A549 (cell line): Measurements from ENCODE around the gene SEC14L3. TPM values are rescaled to one million over a fixed set of nuclear protein-coding genes. Genes with fewer than 3 reads are reported as not detected.
A peak's percentile ranks its signal among the peaks of the same experiment; 100 is the strongest.

Source experiments
- ATAC-seq, 2 experiments: fragments of 200-7000 bp in 1 of 2; fragments of >200 bp in 1 of 2; cut with Nextera tagmentation in 1 of 2; cut with Tn5 transposase in 1 of 2; 3 replicates each; pipeline versions ENCODE4 v1.8.0 to v1.9.1; 2018 to 2020; ENCODE audit warnings: mild to moderate bottlenecking in 1 of 2, moderate library complexity in 1 of 2
- CTCF ChIA-PET: fragments of 300-600 bp; sonication (Branson Sonifier 250); formaldehyde crosslinking; extraction: SDS; loops from one replicate; lab custom pipeline; 2021; ENCODE audit warnings: antibody characterized with exemption, inconsistent platforms; lab: Yijun Ruan, JAX
- POLR2A ChIA-PET: fragments of 350-600 bp; formaldehyde crosslinking; extraction: SDS; loops from one replicate; lab custom pipeline; 2021; ENCODE audit warnings: antibody characterized with exemption, inconsistent platforms; lab: Yijun Ruan, JAX
- DNase-seq, 2 experiments: peaks; one replicate each; pipeline versions ENCODE4 v3.0.0 to v3.0.0-alpha.2; 2011 to 2016; ENCODE audit warnings: low read depth in 1 of 2, low spot score in 1 of 2
- FAIRE-seq: peaks from 2 replicates; lab custom pipeline; 2011; peaks lifted over from hg19 to GRCh38; lab: Jason Lieb, UNC
- H3K27ac ChIP-seq, 2 experiments: fragments of >200 bp; sonication (Bioruptor Twin); formaldehyde crosslinking; 3 replicates each; pipeline ENCODE4 v1.5.1; 2016 to 2017
- H3K4me1 ChIP-seq: fragments of >200 bp; sonication (Bioruptor Twin); formaldehyde crosslinking; 3 replicates; pipeline ENCODE4 v1.6.1; 2016
- H3K4me2 ChIP-seq: fragments of >200 bp; sonication (Bioruptor Twin); formaldehyde crosslinking; 3 replicates; pipeline ENCODE4 v1.6.1; 2016
- H3K4me3 ChIP-seq: fragments of >200 bp; sonication (Bioruptor Twin); formaldehyde crosslinking; 3 replicates; pipeline ENCODE4 v1.5.1; 2016
- H3K9me3 ChIP-seq: fragments of >200 bp; sonication (Bioruptor Twin); formaldehyde crosslinking; 3 replicates; pipeline ENCODE4 v1.6.1; 2016
- CBX8 ChIP-seq: fragments of 200-600 bp; sonication (generic); IDR thresholded peaks from 2 replicates; pipeline ENCODE4 v1.6.1; 2016
- ELK1 ChIP-seq: fragments of 150-350 bp; IDR thresholded peaks from 2 replicates; pipeline ENCODE4 v1.6.1; 2014; ENCODE audit warnings: low read depth, mild to moderate bottlenecking, low read length
- HDAC2 ChIP-seq: fragments of 200-600 bp; sonication (generic); IDR thresholded peaks from 2 replicates; pipeline ENCODE4 v1.6.1; 2016
- HEYL ChIP-seq: fragments of 250-450 bp; sonication (Bioruptor Pico); IDR thresholded peaks from 2 replicates; pipeline ENCODE4 v1.8.0; 2021; ENCODE audit warnings: mild to moderate bottlenecking, moderate library complexity
- HMGXB4 ChIP-seq: fragments of 250-450 bp; sonication (Bioruptor Pico); IDR thresholded peaks from 2 replicates; pipeline ENCODE4 v1.5.0; 2021; ENCODE audit warnings: mild to moderate bottlenecking, moderate library complexity, borderline replicate concordance
- MAX ChIP-seq: IDR thresholded peaks from 2 replicates; pipeline ENCODE4 v1.6.1; 2012
- NR3C1 ChIP-seq: fragments of >200 bp; sonication (Bioruptor Twin); formaldehyde crosslinking; IDR thresholded peaks from 3 replicates; pipeline ENCODE4 v1.6.1; 2017
- PHF8 ChIP-seq: fragments of 200-600 bp; sonication (generic); IDR thresholded peaks from 2 replicates; pipeline ENCODE4 v1.6.1; 2016; ENCODE audit warnings: low read depth, mild to moderate bottlenecking, antibody characterized with exemption, moderate library complexity, borderline replicate concordance
- POLR2AphosphoS2 ChIP-seq: conservative IDR thresholded peaks from 2 replicates; pipeline ENCODE4 v1.6.1; 2012; ENCODE audit warnings: low read length, improper control_type of control experiment, inconsistent platforms
- RAD21 ChIP-seq, 2 experiments: fragments of >200 bp in 1 of 2; sonication (Bioruptor Twin) in 1 of 2; formaldehyde crosslinking in 1 of 2; IDR thresholded peaks in 1 of 2; conservative IDR thresholded peaks in 1 of 2; 2 replicates in 1 of 2; 3 replicates in 1 of 2; pipeline ENCODE4 v1.6.1; 2012 to 2018; ENCODE audit warnings: inconsistent platforms in 1 of 2
- RNF2 ChIP-seq: fragments of 200-600 bp; sonication (generic); IDR thresholded peaks from 2 replicates; pipeline ENCODE4 v1.6.1; 2016; ENCODE audit warnings: low read depth, mild to moderate bottlenecking, antibody characterized with exemption, moderate library complexity, borderline replicate concordance
- SMC3 ChIP-seq: fragments of >200 bp; sonication (Bioruptor Twin); formaldehyde crosslinking; IDR thresholded peaks from 3 replicates; pipeline ENCODE4 v1.6.1; 2018; ENCODE audit warnings: inconsistent platforms
- TFCP2L1 ChIP-seq: fragments of 250-450 bp; sonication (Bioruptor Pico); IDR thresholded peaks from 2 replicates; pipeline ENCODE4 v1.5.0; 2021; ENCODE audit warnings: mild to moderate bottlenecking
- USF2 ChIP-seq: fragments of 450-650 bp; IDR thresholded peaks from 2 replicates; pipeline ENCODE4 v1.6.1; 2014; ENCODE audit warnings: antibody characterized with exemption
- ZFP36 ChIP-seq: fragments of 450-650 bp; IDR thresholded peaks from 2 replicates; pipeline ENCODE4 v1.6.1; 2014; ENCODE audit warnings: borderline replicate concordance; ENCODE audit not compliant: partially characterized antibody
- WGBS: methylation state at CpG from one replicate; pipeline ENCODE4 v1.1.6; 2017; ENCODE audit errors: missing lambda C conversion rate; 5-methylcytosine and 5-hydroxymethylcytosine counted together
- polyA plus RNA-seq, 4 experiments: library from polyadenylated mRNA; depleted of rRNA in 3 of 4; stranded (reverse); fragments of >200 nt; fragmentation: RNase III in 1 of 4; extraction: RNeasy Plus Mini Kit Qiagen cat#74134 plus additional on column Dnase treatment in 1 of 4; gene quantifications; 2 replicates in 3 of 4; 3 replicates in 1 of 4; pipeline ENCODE4 v1.2.3, GENCODE V29; 2011 to 2017
- TF ChIP-seq, protein P1 (sequence below): fragments of >200 bp; sonication (Bioruptor Twin); formaldehyde crosslinking; IDR thresholded peaks from 3 replicates; pipeline ENCODE4 v1.5.1; 2016
- TF ChIP-seq, protein P2 (sequence below): IDR thresholded peaks from 2 replicates; pipeline ENCODE4 v1.6.1; 2012; ENCODE audit warnings: low read depth, borderline replicate concordance
- TF ChIP-seq, protein P3 (sequence below): fragments of >200 bp; sonication (Bioruptor Twin); formaldehyde crosslinking; IDR thresholded peaks from 3 replicates; pipeline ENCODE4 v1.6.1; 2016

SEC14L3 gene
- polyA plus RNA-seq, 2 of the 4 experiments (the other 2 are of a cell fraction): 0.04 TPM; not detected in 1

DNA sequence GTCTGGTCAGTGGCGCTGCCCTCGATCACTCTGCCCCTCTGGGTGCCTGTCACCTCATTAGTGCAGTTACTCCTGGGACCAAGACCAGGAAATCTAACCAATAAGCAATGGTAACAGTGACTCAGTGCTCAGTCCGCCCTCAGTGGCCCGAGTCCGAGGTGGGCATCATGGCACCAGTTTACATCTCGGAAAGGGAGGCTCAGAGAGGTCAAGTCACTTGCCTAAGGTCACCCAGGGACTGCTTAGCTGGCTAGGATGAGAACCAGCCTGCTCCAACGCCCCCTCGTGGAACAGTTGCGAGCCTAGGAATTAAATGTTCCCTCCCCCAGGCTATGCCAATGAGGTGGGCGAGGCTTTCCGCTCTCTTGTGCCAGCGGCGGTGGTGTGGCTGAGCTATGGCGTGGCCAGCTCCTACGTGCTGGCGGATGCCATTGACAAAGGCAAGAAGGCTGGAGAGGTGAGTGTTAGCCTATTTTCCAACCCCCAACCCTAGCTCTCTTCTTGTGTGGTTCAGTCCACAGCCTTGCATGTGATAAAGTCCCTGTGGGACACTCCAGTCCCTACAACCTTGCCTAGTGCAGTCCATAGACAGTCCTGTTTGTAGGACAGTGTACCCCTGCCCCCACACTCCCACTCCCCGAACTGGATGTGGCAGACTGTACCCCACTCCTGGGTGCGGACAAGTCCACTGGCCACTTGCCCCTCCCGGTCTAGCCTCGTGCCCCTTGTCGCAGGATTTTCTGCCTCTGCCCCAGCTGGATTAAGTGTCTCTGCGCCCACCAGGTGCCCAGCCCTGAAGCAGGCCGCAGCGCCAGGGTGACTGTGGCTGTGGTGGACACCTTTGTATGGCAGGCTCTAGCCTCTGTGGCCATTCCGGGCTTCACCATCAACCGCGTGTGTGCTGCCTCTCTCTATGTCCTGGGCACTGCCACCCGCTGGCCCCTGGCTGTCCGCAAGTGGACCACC, 45.1 kb downstream of the SEC14L3 start:
- Histone ChIP-seq H3K4me3 (peak overlapping the region; percentile 68), H3K27ac (peak overlapping the region; percentile 97), H3K4me2 (peak overlapping the region; percentile 90), H3K4me1 (peaks cover 19% of the 10 kb centered on the region), H3K9me3 (no peaks in the 10 kb centered on the region)
- DNase-seq: peak; percentile 71 to 89
- peak; percentile 21 to 50 for ATAC-seq
- 64% methylated on average over 20 of the region's 29 CpGs for WGBS
- FAIRE-seq: no peak
- ChIA-PET POLR2A (interaction anchor here (0.8 kb wide), 1 partner anchor 30 kb away, joined by 3 read pairs; the partner anchor contains the start of gene SEC14L2), CTCF (interaction anchor here (0.7 to 3.9 kb wide), 9 partner anchors 12 to 162 kb away, joined by 3 to 17 read pairs (median 6); partner anchors contain the start of gene CASTOR1)
- TF ChIP-seq MAX (peak; percentile 45; the same call in 1 of the 2 replicates), SMC3 (peak; percentile 48; the same call in 2 of the 3 replicates), ELK1 (no peak), ZFP36 (peak; percentile 95), RAD21 (conservative IDR thresholded peaks at IDR 0.05 in 1 of 2, IDR thresholded peaks at IDR 0.05 in 1 of 2) (peak; percentile 46 to 48), HEYL (CRISPR knock-in tag) (no peak), TFCP2L1 (CRISPR knock-in tag) (peak; percentile 35; the same call in 1 of the 2 replicates)
- TF ChIP-seq, protein P1, sequence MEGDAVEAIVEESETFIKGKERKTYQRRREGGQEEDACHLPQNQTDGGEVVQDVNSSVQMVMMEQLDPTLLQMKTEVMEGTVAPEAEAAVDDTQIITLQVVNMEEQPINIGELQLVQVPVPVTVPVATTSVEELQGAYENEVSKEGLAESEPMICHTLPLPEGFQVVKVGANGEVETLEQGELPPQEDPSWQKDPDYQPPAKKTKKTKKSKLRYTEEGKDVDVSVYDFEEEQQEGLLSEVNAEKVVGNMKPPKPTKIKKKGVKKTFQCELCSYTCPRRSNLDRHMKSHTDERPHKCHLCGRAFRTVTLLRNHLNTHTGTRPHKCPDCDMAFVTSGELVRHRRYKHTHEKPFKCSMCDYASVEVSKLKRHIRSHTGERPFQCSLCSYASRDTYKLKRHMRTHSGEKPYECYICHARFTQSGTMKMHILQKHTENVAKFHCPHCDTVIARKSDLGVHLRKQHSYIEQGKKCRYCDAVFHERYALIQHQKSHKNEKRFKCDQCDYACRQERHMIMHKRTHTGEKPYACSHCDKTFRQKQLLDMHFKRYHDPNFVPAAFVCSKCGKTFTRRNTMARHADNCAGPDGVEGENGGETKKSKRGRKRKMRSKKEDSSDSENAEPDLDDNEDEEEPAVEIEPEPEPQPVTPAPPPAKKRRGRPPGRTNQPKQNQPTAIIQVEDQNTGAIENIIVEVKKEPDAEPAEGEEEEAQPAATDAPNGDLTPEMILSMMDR: peak; percentile 58

- H3K4me1 ChIP-seq: peaks cover 28% of the 10 kb centered on the region
- H3K9me3 ChIP-seq: no peaks in the 10 kb centered on the region
- CTCF ChIA-PET: interaction anchor here (0.7 to 3.9 kb wide), 8 partner anchors 13 to 138 kb away, joined by 3 to 17 read pairs (median 6); partner anchors contain the start of gene CASTOR1
- H3K4me3 ChIP-seq: peak within 1 kb of the TSS; percentile 68
- WGBS: 2% methylated on average over 31 of the region's 61 CpGs
- peak within 1 kb of the TSS; percentile 97 for H3K27ac ChIP-seq
- peak; percentile 16 to 37; a peak in 5 of 6 replicates for ATAC-seq
- POLR2A ChIA-PET: interaction anchor here (0.7 to 1.8 kb wide), 3 partner anchors 13 to 142 kb away, joined by 3 to 5 read pairs (median 5); partner anchors contain the start of gene SEC14L2
- DNase-seq: peak; percentile 44 to 64
- no peak for FAIRE-seq
- peak within 1 kb of the TSS; percentile 90 for H3K4me2 ChIP-seq
- TF ChIP-seq USF2: no peak
- peak; percentile 69 for TF ChIP-seq MAX
- TF ChIP-seq PHF8: 0 out of 2 replicates have a peak, but pooled peaks have one; percentile 21
- TF ChIP-seq HMGXB4: 0 out of 2 replicates have a peak, but pooled peaks have one; percentile 28
- no peak for TF ChIP-seq NR3C1
- TF ChIP-seq RNF2: no peak
- TF ChIP-seq POLR2AphosphoS2: no peak
- no peak for TF ChIP-seq HDAC2
- TF ChIP-seq, protein P2, sequence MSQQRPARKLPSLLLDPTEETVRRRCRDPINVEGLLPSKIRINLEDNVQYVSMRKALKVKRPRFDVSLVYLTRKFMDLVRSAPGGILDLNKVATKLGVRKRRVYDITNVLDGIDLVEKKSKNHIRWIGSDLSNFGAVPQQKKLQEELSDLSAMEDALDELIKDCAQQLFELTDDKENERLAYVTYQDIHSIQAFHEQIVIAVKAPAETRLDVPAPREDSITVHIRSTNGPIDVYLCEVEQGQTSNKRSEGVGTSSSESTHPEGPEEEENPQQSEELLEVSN: peak; percentile 89
- TF ChIP-seq CBX8: no peak
- TF ChIP-seq, protein P3, sequence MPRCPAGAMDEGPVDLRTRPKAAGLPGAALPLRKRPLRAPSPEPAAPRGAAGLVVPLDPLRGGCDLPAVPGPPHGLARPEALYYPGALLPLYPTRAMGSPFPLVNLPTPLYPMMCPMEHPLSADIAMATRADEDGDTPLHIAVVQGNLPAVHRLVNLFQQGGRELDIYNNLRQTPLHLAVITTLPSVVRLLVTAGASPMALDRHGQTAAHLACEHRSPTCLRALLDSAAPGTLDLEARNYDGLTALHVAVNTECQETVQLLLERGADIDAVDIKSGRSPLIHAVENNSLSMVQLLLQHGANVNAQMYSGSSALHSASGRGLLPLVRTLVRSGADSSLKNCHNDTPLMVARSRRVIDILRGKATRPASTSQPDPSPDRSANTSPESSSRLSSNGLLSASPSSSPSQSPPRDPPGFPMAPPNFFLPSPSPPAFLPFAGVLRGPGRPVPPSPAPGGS: 0 out of 3 replicates have a peak, but pooled peaks have one; percentile 37
Measured at GRCh38 chr22:30425616-30426387, 46.0 kb downstream of the SEC14L3 start, which contains the start of gene MTFP1. TSS of gene MTFP1 (plus strand) at chr22:30425768. CDS start at chr22:30425880, 112 bp downstream.
